Lower lobe of right lung (tissue), 2 donors: Measurements from ENCODE around the gene DYSF. TPM values are rescaled to one million over a fixed set of nuclear protein-coding genes. Genes with fewer than 3 reads are reported as not detected.

Source experiments
- ATAC-seq, 2 donors: fragments of 200-7000 bp; cut with Tn5 transposase; one replicate each; pipeline ENCODE4 v1.9.1; 2020 to 2022; ENCODE audit warnings: mild to moderate bottlenecking in 2 of 2, moderate library complexity in 2 of 2
- DNase-seq: peaks from one replicate; pipeline ENCODE4 v3.0.0-alpha.2; 2020
- H3K27ac ChIP-seq: fragments of 200-600 bp; one replicate; pipeline ENCODE4 v1.8.0; 2022
- H3K27me3 ChIP-seq: fragments of 200-600 bp; one replicate; pipeline ENCODE4 v1.8.0; 2022; ENCODE audit warnings: low read depth
- H3K36me3 ChIP-seq: fragments of 200-600 bp; one replicate; pipeline ENCODE4 v1.8.0; 2022; ENCODE audit warnings: mild to moderate bottlenecking
- H3K4me1 ChIP-seq: fragments of 200-600 bp; one replicate; pipeline ENCODE4 v1.8.0; 2022
- H3K4me3 ChIP-seq: fragments of 200-600 bp; one replicate; pipeline ENCODE4 v1.8.0; 2022; ENCODE audit warnings: mild to moderate bottlenecking
- H3K9me3 ChIP-seq: fragments of 200-600 bp; one replicate; pipeline ENCODE4 v1.8.0; 2022
- intact Hi-C: fragments of 100-400 bp; cut with DNase I; formaldehyde crosslinking; loops from one replicate; pipeline ENCODE4 v1.11.0; 2022
- total RNA-seq: library from RNA; stranded (reverse); fragmentation: NEBNext Ultra II Directional; extraction: Animal tissue kit (Norgen Biotek cat#: 25700); gene quantifications from one replicate; pipeline ENCODE4 v1.2.1, GENCODE V29; 2021
- TF ChIP-seq, protein P1 (sequence below): fragments of 200-600 bp; IDR thresholded peaks from one replicate; pipeline ENCODE4 v1.8.0; 2022; ENCODE audit warnings: antibody characterized with exemption, mild to moderate bottlenecking
- donor health status: DM: no; HTN: yes; CAD: no; lungs with severe emphysema.

Gene DYSF
- total RNA-seq, 1 donor from 2014 or later = 41.2 TPM

DNA sequence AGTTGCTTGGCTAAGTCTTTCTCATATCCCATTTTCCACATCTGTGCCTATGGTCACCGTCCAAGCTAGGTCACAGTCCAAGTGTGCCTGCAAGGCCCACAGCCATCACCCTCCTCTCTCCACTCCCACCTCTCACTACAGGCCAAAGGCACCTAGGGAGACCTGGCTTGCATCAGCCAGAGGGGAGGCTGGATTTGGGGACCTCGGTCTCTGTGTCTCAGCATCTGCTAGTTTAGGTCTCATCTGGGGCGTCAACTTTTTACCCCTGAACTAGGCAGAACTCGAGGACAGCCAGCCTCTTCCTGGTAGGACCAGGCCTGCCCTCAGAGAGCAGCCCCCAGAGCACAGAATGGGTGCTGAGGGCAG, 217.1 kb downstream of the DYSF start:
- H3K36me3 ChIP-seq = peaks cover 20% of the 10 kb centered on the region
- H3K4me1 ChIP-seq = no peaks in the 10 kb centered on the region
- intact Hi-C loops = no loop called here
- ATAC-seq = no peak
- TF ChIP-seq, protein P1, sequence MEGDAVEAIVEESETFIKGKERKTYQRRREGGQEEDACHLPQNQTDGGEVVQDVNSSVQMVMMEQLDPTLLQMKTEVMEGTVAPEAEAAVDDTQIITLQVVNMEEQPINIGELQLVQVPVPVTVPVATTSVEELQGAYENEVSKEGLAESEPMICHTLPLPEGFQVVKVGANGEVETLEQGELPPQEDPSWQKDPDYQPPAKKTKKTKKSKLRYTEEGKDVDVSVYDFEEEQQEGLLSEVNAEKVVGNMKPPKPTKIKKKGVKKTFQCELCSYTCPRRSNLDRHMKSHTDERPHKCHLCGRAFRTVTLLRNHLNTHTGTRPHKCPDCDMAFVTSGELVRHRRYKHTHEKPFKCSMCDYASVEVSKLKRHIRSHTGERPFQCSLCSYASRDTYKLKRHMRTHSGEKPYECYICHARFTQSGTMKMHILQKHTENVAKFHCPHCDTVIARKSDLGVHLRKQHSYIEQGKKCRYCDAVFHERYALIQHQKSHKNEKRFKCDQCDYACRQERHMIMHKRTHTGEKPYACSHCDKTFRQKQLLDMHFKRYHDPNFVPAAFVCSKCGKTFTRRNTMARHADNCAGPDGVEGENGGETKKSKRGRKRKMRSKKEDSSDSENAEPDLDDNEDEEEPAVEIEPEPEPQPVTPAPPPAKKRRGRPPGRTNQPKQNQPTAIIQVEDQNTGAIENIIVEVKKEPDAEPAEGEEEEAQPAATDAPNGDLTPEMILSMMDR = no peak
- H3K9me3 ChIP-seq = no peaks in the 10 kb centered on the region
- no peak for DNase-seq
- H3K27me3 ChIP-seq = no peaks in the 10 kb centered on the region
- no peak overlapping the region for H3K4me3 ChIP-seq
- H3K27ac ChIP-seq = no peak overlapping the region

- DNase-seq = no peak
- no peak for ATAC-seq
- H3K4me1 ChIP-seq = no peaks in the 10 kb centered on the region
- H3K27me3 ChIP-seq = no peaks in the 10 kb centered on the region
- intact Hi-C loops = no loop called here
- H3K36me3 ChIP-seq = peaks cover 13% of the 10 kb centered on the region
- no peak overlapping the region for H3K4me3 ChIP-seq
- no peaks in the 10 kb centered on the region for H3K9me3 ChIP-seq
- TF ChIP-seq, protein P1 = no peak
- no peak overlapping the region for H3K27ac ChIP-seq
Measured at GRCh38 chr2:71671203-71671854, 218.0 kb downstream of the DYSF start.

DNA sequence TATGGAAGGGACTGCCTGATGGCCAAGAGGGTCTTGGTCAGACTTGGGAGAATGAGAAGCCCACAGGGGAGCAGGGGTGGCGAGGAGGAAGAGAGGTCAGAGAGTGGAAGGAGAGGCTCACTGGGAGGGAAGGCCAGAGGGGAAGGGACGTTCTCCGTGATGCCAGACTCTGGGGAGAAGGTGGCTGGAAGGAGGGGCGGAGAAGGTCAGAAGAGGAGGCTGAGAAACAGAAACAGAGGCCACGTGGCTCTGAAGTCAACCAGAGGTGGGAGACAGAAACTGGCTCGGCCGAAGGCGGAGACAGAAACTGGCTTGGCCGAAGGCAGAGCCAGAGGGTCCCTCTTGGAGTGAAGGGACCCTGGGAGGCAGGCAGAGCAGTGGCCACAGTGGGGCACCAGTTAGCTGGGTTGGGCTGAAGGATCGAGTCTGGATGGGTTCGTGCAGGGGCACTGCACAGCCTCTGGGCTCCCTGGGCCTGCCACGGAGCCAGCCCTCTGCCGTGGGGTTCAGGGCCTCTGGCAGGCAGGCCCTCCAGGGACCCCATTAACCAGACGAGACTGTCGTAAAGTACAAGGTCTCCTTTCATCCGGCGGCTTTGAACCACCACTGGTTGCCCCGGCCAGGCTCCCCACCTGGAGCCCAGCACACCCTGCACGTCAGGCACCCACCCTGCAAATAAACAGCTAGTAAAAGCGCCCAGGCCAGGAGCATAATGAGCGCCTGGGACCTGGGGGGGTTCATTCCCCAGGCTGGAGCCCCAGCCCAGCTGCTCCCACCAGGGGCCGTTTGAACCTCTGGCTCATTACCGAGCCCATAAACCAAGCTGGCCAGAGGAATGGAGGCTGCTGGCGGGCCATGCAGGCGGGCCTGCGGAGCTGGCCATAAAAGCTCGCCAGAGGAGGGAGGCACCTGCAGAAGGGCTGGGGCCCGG, 218.8 kb downstream of the DYSF start:
- no peaks in the 10 kb centered on the region for H3K27me3 ChIP-seq
- intact Hi-C loops = no loop called here
- ATAC-seq = no peak
- no peak overlapping the region for H3K4me3 ChIP-seq
- H3K27ac ChIP-seq = no peak overlapping the region
- TF ChIP-seq, protein P1 = no peak
- H3K4me1 ChIP-seq = no peaks in the 10 kb centered on the region
- H3K36me3 ChIP-seq = peaks cover 13% of the 10 kb centered on the region
- DNase-seq = no peak
- H3K9me3 ChIP-seq = no peaks in the 10 kb centered on the region

- no peak for DNase-seq
- TF ChIP-seq, protein P1 = no peak
- peaks cover 13% of the 10 kb centered on the region for H3K36me3 ChIP-seq
Measured at GRCh38 chr2:71672826-71673795, 219.8 kb downstream of the DYSF start.

More at GRCh38 chr2:71672826-71673795, 219.8 kb downstream of the DYSF start:
- no peaks in the 10 kb centered on the region for H3K27me3 ChIP-seq
- no peaks in the 10 kb centered on the region for H3K4me1 ChIP-seq
- intact Hi-C loops = no loop called here
- no peak overlapping the region for H3K4me3 ChIP-seq
- no peaks in the 10 kb centered on the region for H3K9me3 ChIP-seq
- ATAC-seq = no peak
- H3K27ac ChIP-seq = no peak overlapping the region
